Parathyroid adenoma (tissue), 2 donors: ENCODE data around the gene PLCH2.

Source experiments
- H2AFZ ChIP-seq: fragments of 300-600 bp; sonication (generic); one replicate; pipeline ENCODE4 v1.7.0; 2017; ENCODE audit warnings: antibody characterized with exemption, mild to moderate bottlenecking
- H3K27ac ChIP-seq: fragments of 300-600 bp; sonication (generic); one replicate; pipeline ENCODE4 v1.7.0; 2017
- H3K27me3 ChIP-seq: fragments of 300-600 bp; sonication (generic); one replicate; pipeline ENCODE4 v1.7.0; 2017; ENCODE audit warnings: low read length; ENCODE audit not compliant: control insufficient read depth, insufficient read depth
- H3K36me3 ChIP-seq: fragments of 300-600 bp; sonication (generic); one replicate; pipeline ENCODE4 v1.7.0; 2017; ENCODE audit warnings: low read length; ENCODE audit not compliant: control insufficient read depth, insufficient read depth
- H3K4me1 ChIP-seq: fragments of 300-600 bp; sonication (generic); one replicate; pipeline ENCODE4 v1.7.0; 2017; ENCODE audit warnings: control low read depth
- H3K4me2 ChIP-seq: fragments of 300-600 bp; sonication (generic); one replicate; pipeline ENCODE4 v1.7.0; 2017; ENCODE audit warnings: low read length
- H3K4me3 ChIP-seq: fragments of 300-600 bp; sonication (generic); one replicate; pipeline ENCODE4 v1.7.0; 2017; ENCODE audit warnings: low read depth, low read length
- H3K79me2 ChIP-seq: fragments of 300-600 bp; sonication (generic); one replicate; pipeline ENCODE4 v1.7.0; 2017; ENCODE audit warnings: control low read depth
- H3K9ac ChIP-seq: fragments of 300-600 bp; sonication (generic); one replicate; pipeline ENCODE4 v1.7.0; 2017; ENCODE audit warnings: mild to moderate bottlenecking
- H3K9me3 ChIP-seq: fragments of 300-600 bp; sonication (generic); one replicate; pipeline ENCODE4 v1.7.0; 2017; ENCODE audit warnings: low read length; ENCODE audit not compliant: control insufficient read depth
- CTCF ChIP-seq: fragments of 300-600 bp; sonication (generic); IDR thresholded peaks from one replicate; pipeline ENCODE4 v1.7.0; 2017; ENCODE audit warnings: antibody characterized with exemption, mild to moderate bottlenecking
- donor health status: primary hyperparathyroidism.

PLCH2 gene

GRCh38 chr1:2441746-2442145, 34.3 kb upstream of the PLCH2 start:
- TF ChIP-seq CTCF = no peak
- Histone ChIP-seq H3K4me2 (no peak overlapping the region), H3K79me2 (no peaks in the 10 kb centered on the region), H3K9me3 (no peaks in the 10 kb centered on the region), H3K27ac (no peak overlapping the region), H2AFZ (no peak overlapping the region), H3K36me3 (no peaks in the 10 kb centered on the region), H3K4me1 (no peaks in the 10 kb centered on the region), H3K27me3 (no peaks in the 10 kb centered on the region), H3K4me3 (no peak overlapping the region), H3K9ac (no peak overlapping the region)

- Histone ChIP-seq H3K36me3 (no peaks in the 10 kb centered on the region), H3K4me3 (no peak overlapping the region), H2AFZ (no peak overlapping the region), H3K9ac (no peak overlapping the region), H3K27ac (no peak overlapping the region), H3K79me2 (no peaks in the 10 kb centered on the region), H3K4me2 (no peak overlapping the region), H3K27me3 (no peaks in the 10 kb centered on the region), H3K4me1 (no peaks in the 10 kb centered on the region), H3K9me3 (no peaks in the 10 kb centered on the region)
- TF ChIP-seq CTCF = no peak
These were observed 33.4 kb upstream of the PLCH2 start for GRCh38 chr1:2442661-2443060.

- Histone ChIP-seq H3K4me2 (no peak overlapping the region), H3K4me3 (no peak overlapping the region), H3K79me2 (no peaks in the 10 kb centered on the region), H3K9me3 (no peaks in the 10 kb centered on the region), H2AFZ (no peak overlapping the region), H3K36me3 (no peaks in the 10 kb centered on the region), H3K9ac (no peak overlapping the region), H3K27ac (no peak overlapping the region), H3K4me1 (no peaks in the 10 kb centered on the region), H3K27me3 (no peaks in the 10 kb centered on the region)
- TF ChIP-seq CTCF = peak; percentile 21
These were observed 32.6 kb upstream of the PLCH2 start for GRCh38 chr1:2443277-2444137.

GRCh38 chr1:2444138-2444591, 31.9 kb upstream of the PLCH2 start:
- H3K79me2 ChIP-seq = no peaks in the 10 kb centered on the region
- no peaks in the 10 kb centered on the region for H3K4me1 ChIP-seq
- H3K36me3 ChIP-seq = no peaks in the 10 kb centered on the region
- H3K27ac ChIP-seq = no peak overlapping the region
- H3K9me3 ChIP-seq = no peaks in the 10 kb centered on the region
- no peak overlapping the region for H3K9ac ChIP-seq
- H3K4me2 ChIP-seq = no peak overlapping the region
- no peak overlapping the region for H3K4me3 ChIP-seq
- H2AFZ ChIP-seq = no peak overlapping the region
- TF ChIP-seq CTCF = no peak
- no peaks in the 10 kb centered on the region for H3K27me3 ChIP-seq
